HepG2 (cell line): ENCODE measurements around the gene STMN1. TPM values are rescaled to one million over a fixed set of nuclear protein-coding genes. Genes with fewer than 3 reads are reported as not detected.
A peak's percentile ranks its signal among the peaks of the same experiment; 100 is the strongest.

Experiments used
- ATAC-seq: fragments of 200-7000 bp; cut with Tn5 transposase; 3 replicates; pipeline ENCODE4 v1.9.1; 2020; ENCODE audit warnings: mild to moderate bottlenecking, moderate library complexity
- BruUV-seq: library from RNA; stranded (reverse); fragments of 400-500 nt; replicated peaks from 2 replicates; lab custom pipeline; 2021; lab: Mats Ljungman, UMichigan
- CTCF ChIA-PET: fragments of 300-600 bp; formaldehyde crosslinking; extraction: SDS; loops from one replicate; lab custom pipeline; 2021; ENCODE audit warnings: low total read pairs, inconsistent platforms, low intra/inter-chr PET ratio; lab: Yijun Ruan, JAX
- POLR2A ChIA-PET: fragments of 350-600 bp; sonication (Branson Sonifier 250); formaldehyde crosslinking; loops from one replicate; lab custom pipeline; 2020; ENCODE audit warnings: antibody characterized with exemption, inconsistent platforms; lab: Yijun Ruan, JAX
- DNase-seq: peaks from one replicate; pipeline ENCODE4 v3.0.0-alpha.2; 2015; ENCODE audit warnings: low spot score
- FAIRE-seq: peaks from 3 replicates; lab custom pipeline; 2011; peaks lifted over from hg19 to GRCh38; lab: Jason Lieb, UNC
- H2AFZ ChIP-seq: one replicate; pipeline ENCODE4 v1.6.1; 2011; ENCODE audit warnings: low read length, inconsistent platforms
- H3K27ac ChIP-seq: fragments of 300-600 bp; 3 replicates; pipeline ENCODE4 v1.8.0; 2011; ENCODE audit warnings: mixed run types, mild to moderate bottlenecking, mixed read lengths, low read length, inconsistent platforms; ENCODE audit not compliant: insufficient read depth; ENCODE audit errors: extremely low read length
- H3K27me3 ChIP-seq, 2 experiments: fragments of 200-600 bp in 1 of 2; 2 replicates in 1 of 2; 3 replicates in 1 of 2; pipeline versions ENCODE4 v1.6.0 to v1.8.0; 2011; ENCODE audit warnings: low read length in 2 of 2, mild to moderate bottlenecking in 2 of 2, moderate library complexity in 2 of 2, inconsistent platforms in 1 of 2; ENCODE audit not compliant: insufficient read depth in 2 of 2, control insufficient read depth in 1 of 2
- H3K36me3 ChIP-seq, 2 experiments: fragments of 200-600 bp in 1 of 2; replicated peaks in 1 of 2; 2 replicates in 1 of 2; 3 replicates in 1 of 2; pipeline versions ENCODE4 v1.5.1 to v1.8.0; 2011; ENCODE audit warnings: low read length in 2 of 2, inconsistent platforms in 1 of 2; ENCODE audit not compliant: insufficient read depth in 2 of 2, control insufficient read depth in 1 of 2
- H3K4me1 ChIP-seq: 2 replicates; pipeline ENCODE4 v1.5.1; 2012; ENCODE audit warnings: low read length, inconsistent platforms; ENCODE audit not compliant: insufficient read depth
- H3K4me2 ChIP-seq: 2 replicates; pipeline ENCODE4 v1.6.0; 2011; ENCODE audit warnings: low read depth, low read length, inconsistent platforms
- H3K4me3 ChIP-seq, 3 experiments: fragments of 200-600 bp in 1 of 3; sonication (generic), shearing (Covaris generic) in 1 of 3; replicated peaks in 1 of 3; 2 replicates each; pipeline ENCODE4 v1.5.1; 2011 to 2016; ENCODE audit warnings: low read length in 3 of 3, inconsistent platforms in 2 of 3, low read depth in 2 of 3, mild to moderate bottlenecking in 2 of 3, control low read depth in 1 of 3, mixed read lengths in 1 of 3; ENCODE audit not compliant: insufficient read depth in 1 of 3
- H3K79me2 ChIP-seq: one replicate; pipeline ENCODE4 v1.6.1; 2011; ENCODE audit warnings: low read length, inconsistent platforms; ENCODE audit not compliant: insufficient read depth
- H3K9ac ChIP-seq: 2 replicates; pipeline ENCODE4 v1.6.0; 2011; ENCODE audit warnings: mild to moderate bottlenecking, low read depth, low read length, inconsistent platforms; ENCODE audit not compliant: insufficient read depth
- H3K9me3 ChIP-seq: 2 replicates; pipeline ENCODE4 v1.5.1; 2012; ENCODE audit warnings: mild to moderate bottlenecking, low read length
- H4K20me1 ChIP-seq: 2 replicates; pipeline ENCODE4 v1.6.0; 2011; ENCODE audit warnings: inconsistent platforms, mild to moderate bottlenecking, low read length, moderate library complexity; ENCODE audit not compliant: insufficient read depth
- BCL3 ChIP-seq: sonication (generic); formaldehyde crosslinking; IDR thresholded peaks from 2 replicates; pipeline ENCODE4 v1.5.1; 2020; ENCODE audit warnings: mild to moderate bottlenecking, missing genetic modification reagents, moderate library complexity
- CAMTA2 ChIP-seq: sonication (generic); formaldehyde crosslinking; IDR thresholded peaks from 2 replicates; pipeline ENCODE4 v1.4.0; 2020; ENCODE audit warnings: mild to moderate bottlenecking, missing genetic modification reagents, borderline replicate concordance
- DRAP1 ChIP-seq: IDR thresholded peaks from 2 replicates; pipeline ENCODE4 v1.6.1; 2016; ENCODE audit warnings: missing genetic modification reagents, missing compliant biosample characterization
- PITX1 ChIP-seq: sonication (generic); formaldehyde crosslinking; IDR thresholded peaks from 2 replicates; pipeline ENCODE4 v1.5.1; 2020; ENCODE audit warnings: mild to moderate bottlenecking, missing genetic modification reagents
- POLR2AphosphoS5 ChIP-seq: IDR thresholded peaks from 2 replicates; pipeline ENCODE4 v1.6.1; 2012; ENCODE audit warnings: low read depth, low read length
- SP4 ChIP-seq: sonication (generic); formaldehyde crosslinking; IDR thresholded peaks from 2 replicates; pipeline ENCODE4 v1.8.1; 2023; ENCODE audit warnings: mild to moderate bottlenecking, missing genetic modification reagents
- SSRP1 ChIP-seq: IDR thresholded peaks from 2 replicates; pipeline ENCODE4 v1.6.1; 2016; ENCODE audit warnings: control low read depth
- ZBTB7A ChIP-seq: sonication (generic); formaldehyde crosslinking; IDR thresholded peaks from 2 replicates; pipeline ENCODE4 v1.8.0; 2022; ENCODE audit warnings: mild to moderate bottlenecking, missing genetic modification reagents
- ZFP91 ChIP-seq: sonication (generic); formaldehyde crosslinking; IDR thresholded peaks from 2 replicates; pipeline ENCODE4 v1.9.0; 2022; ENCODE audit warnings: missing genetic modification reagents, mild to moderate bottlenecking, borderline replicate concordance
- ZNF687 ChIP-seq: sonication (generic); formaldehyde crosslinking; IDR thresholded peaks from 2 replicates; pipeline ENCODE4 v1.5.1; 2020; ENCODE audit warnings: mild to moderate bottlenecking, missing genetic modification reagents, moderate library complexity
- ZNF720 ChIP-seq: sonication (generic); formaldehyde crosslinking; IDR thresholded peaks from 2 replicates; pipeline ENCODE4 v1.4.0; 2020; ENCODE audit warnings: missing genetic modification reagents
- ZNF883 ChIP-seq: sonication (generic); formaldehyde crosslinking; IDR thresholded peaks from 2 replicates; pipeline ENCODE4 v1.5.1; 2020; ENCODE audit warnings: mild to moderate bottlenecking, missing genetic modification reagents; ENCODE audit errors: not compliant biosample characterization
- WGBS: methylation state at CpG from one replicate; pipeline ENCODE4 v1.1.6; 2017; ENCODE audit warnings: low lambda C conversion rate; 5-methylcytosine and 5-hydroxymethylcytosine counted together
- in situ Hi-C: cut with HindIII; loops from 2 replicates; pipeline ENCODE4 v1.10.0; 2017; ENCODE audit warnings: low pct_unique_long_range_greater_than_20kb; ENCODE audit not compliant: extremely low pct_ligation_motif_present
- intact Hi-C: fragments of 100-400 bp; cut with micrococcal nuclease; formaldehyde crosslinking; loops from one replicate; pipeline ENCODE4 v1.10.0; 2022; ENCODE audit not compliant: unreplicated experiment
- polyA plus RNA-seq, 8 experiments: library from polyadenylated mRNA; depleted of rRNA in 3 of 8; stranded (reverse) in 7 of 8; unstranded in 1 of 8; fragments of >200 nt; fragmentation: Illumina TruSeq in 4 of 8; extraction: Trizol in 4 of 8; gene quantifications; 2 replicates each; pipeline versions ENCODE4 v1.2.1 to v1.2.3, GENCODE V29; 2011 to 2016; ENCODE audit warnings: low read depth in 4 of 8, missing spikeins in 1 of 8, mixed read lengths in 1 of 8; ENCODE audit not compliant: insufficient read depth in 1 of 8
- total RNA-seq, 5 experiments: library from RNA; depleted of rRNA; stranded (reverse); fragments of >200 nt; fragmentation: Illumina TruSeq; extraction: Trizol; gene quantifications; 2 replicates each; pipeline ENCODE4 v1.2.3, GENCODE V29; 2016; ENCODE audit warnings: low read depth in 1 of 5

STMN1 gene
- total and polyA plus RNA-seq, 2 of the 13 experiments (the other 11 are each of a cell fraction or from before 2014, with no cell fraction given), result 45.9 to 409 TPM

GRCh38 chr1:25869909-25870606, 36.2 kb downstream of the STMN1 start:
- in situ Hi-C loops (no loop called here), intact Hi-C loops (no loop called here)
- H3K36me3 ChIP-seq, result no peaks in the 10 kb centered on the region
- no peak for DNase-seq
- no peak overlapping the region for H3K9ac ChIP-seq
- H4K20me1 ChIP-seq, result no peaks in the 10 kb centered on the region
- peak overlapping the region; percentile 81 for H3K4me2 ChIP-seq
- no peaks in the 10 kb centered on the region for H3K9me3 ChIP-seq
- 59% methylated on average over 4 of the region's 6 CpGs for WGBS
- FAIRE-seq, result no peak
- CTCF ChIA-PET, result no interaction called here
- H3K79me2 ChIP-seq, result peaks cover 22% of the 10 kb centered on the region
- no TSS peak for BruUV-seq
- H3K4me1 ChIP-seq, result peaks cover 89% of the 10 kb centered on the region
- peak overlapping the region; percentile 76 for H3K27ac ChIP-seq
- no peak for ATAC-seq
- H3K4me3 ChIP-seq, result no peak overlapping the region; a peak in 1 of 6 replicates
- TF ChIP-seq ZNF720 (CRISPR knock-in tag) (no peak), DRAP1 (no peak), SP4 (CRISPR knock-in tag) (peak; percentile 33; the same call in 1 of the 2 replicates), ZBTB7A (CRISPR knock-in tag) (0 out of 2 replicates have a peak, but pooled peaks have one; percentile 6), ZNF883 (CRISPR knock-in tag) (no peak), ZFP91 (0 out of 2 replicates have a peak, but pooled peaks have one; percentile 10), BCL3 (CRISPR knock-in tag) (0 out of 2 replicates have a peak, but pooled peaks have one; percentile 9), ZNF687 (CRISPR knock-in tag) (peak; percentile 68), POLR2AphosphoS5 (0 out of 2 replicates have a peak, but pooled peaks have one; percentile 25), SSRP1 (0 out of 2 replicates have a peak, but pooled peaks have one; percentile 5), CAMTA2 (CRISPR knock-in tag) (no peak), PITX1 (peak; percentile 41; the same call in 1 of the 2 replicates)
- POLR2A ChIA-PET, result interaction anchor here (1.0 kb wide), 1 partner anchor 8 kb away, joined by 4 read pairs; no protein-coding TSS in a partner anchor
- no peaks in the 10 kb centered on the region; a peak in 1 of 5 replicates for H3K27me3 ChIP-seq
- H2AFZ ChIP-seq, result no peak overlapping the region
